A549 (cell line): Measurements from ENCODE around the gene ULBP1. TPM values are rescaled to one million over a fixed set of nuclear protein-coding genes. Genes with fewer than 3 reads are reported as not detected.
A peak's percentile ranks its signal among the peaks of the same experiment; 100 is the strongest.

Source experiments
- ATAC-seq, 2 experiments: fragments of 200-7000 bp in 1 of 2; fragments of >200 bp in 1 of 2; cut with Nextera tagmentation in 1 of 2; cut with Tn5 transposase in 1 of 2; 3 replicates each; pipeline versions ENCODE4 v1.8.0 to v1.9.1; 2018 to 2020; ENCODE audit warnings: mild to moderate bottlenecking in 1 of 2, moderate library complexity in 1 of 2
- CTCF ChIA-PET: fragments of 300-600 bp; sonication (Branson Sonifier 250); formaldehyde crosslinking; extraction: SDS; loops from one replicate; lab custom pipeline; 2021; ENCODE audit warnings: antibody characterized with exemption, inconsistent platforms; lab: Yijun Ruan, JAX
- POLR2A ChIA-PET: fragments of 350-600 bp; formaldehyde crosslinking; extraction: SDS; loops from one replicate; lab custom pipeline; 2021; ENCODE audit warnings: antibody characterized with exemption, inconsistent platforms; lab: Yijun Ruan, JAX
- DNase-seq, 2 experiments: peaks; one replicate each; pipeline versions ENCODE4 v3.0.0 to v3.0.0-alpha.2; 2011 to 2016; ENCODE audit warnings: low read depth in 1 of 2, low spot score in 1 of 2
- FAIRE-seq: peaks from 2 replicates; lab custom pipeline; 2011; peaks lifted over from hg19 to GRCh38; lab: Jason Lieb, UNC
- H3K27ac ChIP-seq, 2 experiments: fragments of >200 bp; sonication (Bioruptor Twin); formaldehyde crosslinking; 3 replicates each; pipeline ENCODE4 v1.5.1; 2016 to 2017
- H3K4me1 ChIP-seq: fragments of >200 bp; sonication (Bioruptor Twin); formaldehyde crosslinking; 3 replicates; pipeline ENCODE4 v1.6.1; 2016
- H3K4me2 ChIP-seq: fragments of >200 bp; sonication (Bioruptor Twin); formaldehyde crosslinking; 3 replicates; pipeline ENCODE4 v1.6.1; 2016
- H3K4me3 ChIP-seq: fragments of >200 bp; sonication (Bioruptor Twin); formaldehyde crosslinking; 3 replicates; pipeline ENCODE4 v1.5.1; 2016
- H3K9me3 ChIP-seq: fragments of >200 bp; sonication (Bioruptor Twin); formaldehyde crosslinking; 3 replicates; pipeline ENCODE4 v1.6.1; 2016
- EHMT2 ChIP-seq: fragments of 200-600 bp; sonication (generic); IDR thresholded peaks from 2 replicates; pipeline ENCODE4 v1.6.1; 2016; ENCODE audit warnings: antibody characterized with exemption, low read depth, mild to moderate bottlenecking, moderate library complexity
- ESRRA ChIP-seq: fragments of 150-350 bp; IDR thresholded peaks from 2 replicates; pipeline ENCODE4 v1.6.1; 2014; ENCODE audit warnings: mild to moderate bottlenecking, low read length, borderline replicate concordance
- FOXS1 ChIP-seq: fragments of 250-450 bp; sonication (Bioruptor Pico); IDR thresholded peaks from 2 replicates; pipeline ENCODE4 v1.5.0; 2020; ENCODE audit warnings: mild to moderate bottlenecking, moderate library complexity
- HDAC2 ChIP-seq: fragments of 200-600 bp; sonication (generic); IDR thresholded peaks from 2 replicates; pipeline ENCODE4 v1.6.1; 2016
- HEYL ChIP-seq: fragments of 250-450 bp; sonication (Bioruptor Pico); IDR thresholded peaks from 2 replicates; pipeline ENCODE4 v1.8.0; 2021; ENCODE audit warnings: mild to moderate bottlenecking, moderate library complexity
- HOXA7 ChIP-seq: fragments of 250-450 bp; sonication (Bioruptor Pico); IDR thresholded peaks from 2 replicates; pipeline ENCODE4 v1.5.0; 2020; ENCODE audit warnings: mild to moderate bottlenecking, moderate library complexity
- HOXB13 ChIP-seq: fragments of 250-450 bp; sonication (Bioruptor Pico); IDR thresholded peaks from 2 replicates; pipeline ENCODE4 v1.5.0; 2020; ENCODE audit warnings: low read depth, mild to moderate bottlenecking, moderate library complexity
- HOXB5 ChIP-seq: fragments of 250-450 bp; sonication (Bioruptor Pico); IDR thresholded peaks from 2 replicates; pipeline ENCODE4 v1.5.0; 2020; ENCODE audit warnings: mild to moderate bottlenecking, moderate library complexity
- JUN ChIP-seq, 2 experiments: fragments of >200 bp; sonication (Bioruptor Twin); formaldehyde crosslinking; IDR thresholded peaks; 2 replicates in 1 of 2; 3 replicates in 1 of 2; pipeline ENCODE4 v1.6.1; 2016 to 2017
- JUNB ChIP-seq: fragments of >200 bp; sonication (Bioruptor Twin); formaldehyde crosslinking; IDR thresholded peaks from 2 replicates; pipeline ENCODE4 v1.6.1; 2016
- MAFK ChIP-seq: fragments of 450-650 bp; IDR thresholded peaks from 2 replicates; pipeline ENCODE4 v1.6.1; 2014; ENCODE audit not compliant: partially characterized antibody
- NFE2L2 ChIP-seq: fragments of 150-350 bp; conservative IDR thresholded peaks from 2 replicates; pipeline ENCODE4 v1.6.1; 2014; ENCODE audit warnings: low read length
- NPAS2 ChIP-seq: fragments of 250-450 bp; sonication (Bioruptor Pico); IDR thresholded peaks from 2 replicates; pipeline ENCODE4 v1.8.0; 2022; ENCODE audit warnings: mild to moderate bottlenecking, moderate library complexity, borderline replicate concordance
- NR3C1 ChIP-seq: fragments of >200 bp; sonication (Bioruptor Twin); formaldehyde crosslinking; IDR thresholded peaks from 3 replicates; pipeline ENCODE4 v1.6.1; 2017
- PHF8 ChIP-seq: fragments of 200-600 bp; sonication (generic); IDR thresholded peaks from 2 replicates; pipeline ENCODE4 v1.6.1; 2016; ENCODE audit warnings: low read depth, mild to moderate bottlenecking, antibody characterized with exemption, moderate library complexity, borderline replicate concordance
- POLR2AphosphoS2 ChIP-seq: conservative IDR thresholded peaks from 2 replicates; pipeline ENCODE4 v1.6.1; 2012; ENCODE audit warnings: low read length, improper control_type of control experiment, inconsistent platforms
- RCOR1 ChIP-seq: fragments of 150-350 bp; IDR thresholded peaks from 2 replicates; pipeline ENCODE4 v1.6.1; 2014; ENCODE audit warnings: antibody characterized with exemption, low read length, low read depth
- RFX5 ChIP-seq: fragments of 450-650 bp; IDR thresholded peaks from 2 replicates; pipeline ENCODE4 v1.7.1; 2014; ENCODE audit warnings: antibody characterized with exemption, mild to moderate bottlenecking, moderate library complexity
- TFCP2L1 ChIP-seq: fragments of 250-450 bp; sonication (Bioruptor Pico); IDR thresholded peaks from 2 replicates; pipeline ENCODE4 v1.5.0; 2021; ENCODE audit warnings: mild to moderate bottlenecking
- TP53 ChIP-seq: fragments of 250-450 bp; sonication (Bioruptor Pico); IDR thresholded peaks from 2 replicates; pipeline ENCODE4 v1.5.0; 2021; ENCODE audit warnings: mild to moderate bottlenecking, moderate library complexity
- ZNF302 ChIP-seq: fragments of 250-450 bp; sonication (Bioruptor Pico); IDR thresholded peaks from 2 replicates; pipeline ENCODE4 v1.9.0; 2021; ENCODE audit warnings: inconsistent platforms, mild to moderate bottlenecking, moderate library complexity
- WGBS: methylation state at CpG from one replicate; pipeline ENCODE4 v1.1.6; 2017; ENCODE audit errors: missing lambda C conversion rate; 5-methylcytosine and 5-hydroxymethylcytosine counted together
- polyA plus RNA-seq, 4 experiments: library from polyadenylated mRNA; depleted of rRNA in 3 of 4; stranded (reverse); fragments of >200 nt; fragmentation: RNase III in 1 of 4; extraction: RNeasy Plus Mini Kit Qiagen cat#74134 plus additional on column Dnase treatment in 1 of 4; gene quantifications; 2 replicates in 3 of 4; 3 replicates in 1 of 4; pipeline ENCODE4 v1.2.3, GENCODE V29; 2011 to 2017
- TF ChIP-seq, protein P1 (sequence below): fragments of 250-450 bp; sonication (Bioruptor Pico); IDR thresholded peaks from 2 replicates; pipeline ENCODE4 v1.5.0; 2021; ENCODE audit warnings: mild to moderate bottlenecking, moderate library complexity, borderline replicate concordance
- TF ChIP-seq, protein P2 (sequence below): fragments of >200 bp; sonication (Bioruptor Twin); formaldehyde crosslinking; IDR thresholded peaks from 2 replicates; pipeline ENCODE4 v1.6.1; 2016
- TF ChIP-seq, protein P3 (sequence below): fragments of 150-350 bp; IDR thresholded peaks from 2 replicates; pipeline ENCODE4 v1.6.1; 2014; ENCODE audit warnings: low read depth, mild to moderate bottlenecking, low read length

Gene ULBP1
- polyA plus RNA-seq, 2 of the 4 experiments (the other 2 are of a cell fraction), result 0.89 to 6.6 TPM

DNA sequence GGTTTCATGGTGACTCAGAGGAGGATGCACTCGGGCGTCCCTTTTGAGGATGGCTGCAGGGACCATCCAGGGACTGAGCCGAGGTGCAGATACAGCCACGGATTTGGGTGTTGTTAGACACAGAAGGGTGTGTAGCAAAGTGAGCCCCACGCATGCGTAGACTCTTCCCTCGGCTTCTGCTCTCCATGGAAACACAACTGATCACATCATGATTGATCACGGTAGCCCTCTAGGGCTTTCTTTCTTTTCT lies 606 bp upstream of the ULBP1 start:
- Histone ChIP-seq H3K27ac (peak overlapping the region; percentile 78 to 91), H3K4me1 (peaks cover 8% of the 10 kb centered on the region), H3K9me3 (no peaks in the 10 kb centered on the region), H3K4me2 (peak overlapping the region; percentile 93), H3K4me3 (peak overlapping the region; percentile 47)
- TF ChIP-seq NFE2L2 (no peak), RCOR1 (no peak), FOXS1 (CRISPR knock-in tag) (no peak), RFX5 (no peak), POLR2AphosphoS2 (no peak), JUN (IDR thresholded peaks at IDR 0.05) (no peak), MAFK (no peak)
- TF ChIP-seq, protein P1, sequence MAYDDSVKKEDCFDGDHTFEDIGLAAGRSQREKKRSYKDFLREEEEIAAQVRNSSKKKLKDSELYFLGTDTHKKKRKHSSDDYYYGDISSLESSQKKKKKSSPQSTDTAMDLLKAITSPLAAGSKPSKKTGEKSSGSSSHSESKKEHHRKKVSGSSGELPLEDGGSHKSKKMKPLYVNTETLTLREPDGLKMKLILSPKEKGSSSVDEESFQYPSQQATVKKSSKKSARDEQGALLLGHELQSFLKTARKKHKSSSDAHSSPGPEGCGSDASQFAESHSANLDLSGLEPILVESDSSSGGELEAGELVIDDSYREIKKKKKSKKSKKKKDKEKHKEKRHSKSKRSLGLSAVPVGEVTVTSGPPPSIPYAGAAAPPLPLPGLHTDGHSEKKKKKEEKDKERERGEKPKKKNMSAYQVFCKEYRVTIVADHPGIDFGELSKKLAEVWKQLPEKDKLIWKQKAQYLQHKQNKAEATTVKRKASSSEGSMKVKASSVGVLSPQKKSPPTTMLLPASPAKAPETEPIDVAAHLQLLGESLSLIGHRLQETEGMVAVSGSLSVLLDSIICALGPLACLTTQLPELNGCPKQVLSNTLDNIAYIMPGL (CRISPR knock-in tag), result no peak
- POLR2A ChIA-PET, result no interaction called here
- CTCF ChIA-PET, result no interaction called here
- ATAC-seq (peak; percentile 61 to 69), DNase-seq (peak; percentile 43 to 71), FAIRE-seq (no peak)
- WGBS, result 1% methylated on average over 6 of the region's 8 CpGs

DNA sequence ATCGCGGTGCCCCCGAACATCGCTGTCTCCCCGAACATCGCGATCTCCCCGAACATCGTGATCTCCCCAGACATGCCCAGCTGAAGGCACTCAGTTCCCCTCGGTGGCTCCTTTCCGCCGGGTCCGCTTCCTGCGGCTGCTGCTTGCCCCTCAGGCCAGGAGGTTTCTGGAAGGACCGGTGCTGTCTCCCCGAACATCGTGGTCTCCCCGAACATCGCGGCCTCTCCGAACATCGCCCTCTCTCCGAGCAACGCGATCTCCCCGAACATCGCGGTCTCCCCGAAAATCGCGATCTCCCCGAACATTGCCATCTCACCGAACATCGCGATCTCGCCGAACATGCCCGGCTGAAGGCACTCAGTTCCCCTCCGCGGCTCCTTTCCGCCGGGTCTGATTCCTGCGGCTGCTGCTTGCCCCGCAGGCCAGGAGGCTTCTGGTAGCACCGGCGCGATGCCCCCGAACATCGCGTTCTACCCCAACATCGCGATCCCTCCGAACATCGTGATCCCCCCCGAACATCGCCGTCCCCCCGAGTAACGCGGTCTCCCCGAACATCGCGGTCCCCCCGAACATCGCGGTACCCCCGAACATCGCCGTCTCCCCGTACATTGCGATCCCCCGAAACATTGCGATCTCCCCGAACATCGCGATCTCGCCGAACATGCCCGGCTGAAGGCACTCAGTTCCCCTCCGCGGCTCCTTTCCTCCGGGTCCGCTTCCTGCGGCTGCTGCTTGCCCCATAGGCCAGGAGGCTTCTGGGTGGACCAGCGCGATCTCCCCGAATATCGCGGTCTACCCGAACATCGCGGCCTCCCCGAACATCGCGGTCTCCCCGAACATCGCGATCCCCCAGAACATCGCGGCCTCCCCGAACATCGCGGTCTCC lies 808 bp downstream of the ULBP1 start:
- H3K27ac ChIP-seq, result peak overlapping the region; percentile 78 to 91
- ATAC-seq (no peak), FAIRE-seq (no peak), DNase-seq (no peak)
- WGBS, result 93% methylated on average over 90 of the region's 103 CpGs
- H3K4me1 ChIP-seq, result peaks cover 8% of the 10 kb centered on the region
- peak overlapping the region; percentile 47 for H3K4me3 ChIP-seq
- POLR2A ChIA-PET, result interaction anchor here (1.1 kb wide), 1 partner anchor 40 kb away, joined by 4 read pairs; no protein-coding TSS in a partner anchor
- peak overlapping the region; percentile 93 for H3K4me2 ChIP-seq
- CTCF ChIA-PET, result interaction anchor here (0.5 kb wide), 1 partner anchor 291 kb away, joined by 3 read pairs; no protein-coding TSS in a partner anchor
- H3K9me3 ChIP-seq, result no peaks in the 10 kb centered on the region
- TF ChIP-seq TFCP2L1 (CRISPR knock-in tag), result no peak
- no peak for TF ChIP-seq HOXB5 (CRISPR knock-in tag)
- TF ChIP-seq NPAS2, result no peak
- TF ChIP-seq RFX5, result no peak
- TF ChIP-seq HEYL, result no peak
- TF ChIP-seq, protein P2, sequence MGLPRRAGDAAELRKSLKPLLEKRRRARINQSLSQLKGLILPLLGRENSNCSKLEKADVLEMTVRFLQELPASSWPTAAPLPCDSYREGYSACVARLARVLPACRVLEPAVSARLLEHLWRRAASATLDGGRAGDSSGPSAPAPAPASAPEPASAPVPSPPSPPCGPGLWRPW, result no peak
- no peak for TF ChIP-seq HOXB13 (CRISPR knock-in tag)
- TF ChIP-seq NR3C1, result no peak
- no peak for TF ChIP-seq NFE2L2
- no peak for TF ChIP-seq ESRRA
- no peak for TF ChIP-seq EHMT2
- TF ChIP-seq RCOR1, result no peak
- TF ChIP-seq, protein P3, sequence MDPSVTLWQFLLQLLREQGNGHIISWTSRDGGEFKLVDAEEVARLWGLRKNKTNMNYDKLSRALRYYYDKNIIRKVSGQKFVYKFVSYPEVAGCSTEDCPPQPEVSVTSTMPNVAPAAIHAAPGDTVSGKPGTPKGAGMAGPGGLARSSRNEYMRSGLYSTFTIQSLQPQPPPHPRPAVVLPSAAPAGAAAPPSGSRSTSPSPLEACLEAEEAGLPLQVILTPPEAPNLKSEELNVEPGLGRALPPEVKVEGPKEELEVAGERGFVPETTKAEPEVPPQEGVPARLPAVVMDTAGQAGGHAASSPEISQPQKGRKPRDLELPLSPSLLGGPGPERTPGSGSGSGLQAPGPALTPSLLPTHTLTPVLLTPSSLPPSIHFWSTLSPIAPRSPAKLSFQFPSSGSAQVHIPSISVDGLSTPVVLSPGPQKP, result no peak
- no peak for TF ChIP-seq TP53
- no peak for TF ChIP-seq ZNF302 (CRISPR knock-in tag)
- no peak for TF ChIP-seq HDAC2
- no peak for TF ChIP-seq JUNB
- no peak for TF ChIP-seq HOXA7 (CRISPR knock-in tag)
- TF ChIP-seq PHF8, result no peak
- TF ChIP-seq, all 56 proteins: peak for 0
